Esophagus muscularis mucosa (tissue), 3 donors: ENCODE data around the gene PEAK3.

Experiments
- EP300 ChIP-seq: sonication (generic); formaldehyde crosslinking; IDR thresholded peaks from one replicate; pipeline ENCODE4 v1.6.1; 2017; ENCODE audit warnings: antibody characterized with exemption
- TF ChIP-seq, protein P1 (sequence below), 3 experiments: fragments of 200-600 bp in 2 of 3; fragments of 450-650 bp in 1 of 3; sonication (generic) in 2 of 3; IDR thresholded peaks; one replicate each; pipeline ENCODE4 v1.5.1; 2017 to 2019; ENCODE audit warnings: antibody characterized with exemption in 3 of 3, mild to moderate bottlenecking in 2 of 3, moderate library complexity in 1 of 3

DNA sequence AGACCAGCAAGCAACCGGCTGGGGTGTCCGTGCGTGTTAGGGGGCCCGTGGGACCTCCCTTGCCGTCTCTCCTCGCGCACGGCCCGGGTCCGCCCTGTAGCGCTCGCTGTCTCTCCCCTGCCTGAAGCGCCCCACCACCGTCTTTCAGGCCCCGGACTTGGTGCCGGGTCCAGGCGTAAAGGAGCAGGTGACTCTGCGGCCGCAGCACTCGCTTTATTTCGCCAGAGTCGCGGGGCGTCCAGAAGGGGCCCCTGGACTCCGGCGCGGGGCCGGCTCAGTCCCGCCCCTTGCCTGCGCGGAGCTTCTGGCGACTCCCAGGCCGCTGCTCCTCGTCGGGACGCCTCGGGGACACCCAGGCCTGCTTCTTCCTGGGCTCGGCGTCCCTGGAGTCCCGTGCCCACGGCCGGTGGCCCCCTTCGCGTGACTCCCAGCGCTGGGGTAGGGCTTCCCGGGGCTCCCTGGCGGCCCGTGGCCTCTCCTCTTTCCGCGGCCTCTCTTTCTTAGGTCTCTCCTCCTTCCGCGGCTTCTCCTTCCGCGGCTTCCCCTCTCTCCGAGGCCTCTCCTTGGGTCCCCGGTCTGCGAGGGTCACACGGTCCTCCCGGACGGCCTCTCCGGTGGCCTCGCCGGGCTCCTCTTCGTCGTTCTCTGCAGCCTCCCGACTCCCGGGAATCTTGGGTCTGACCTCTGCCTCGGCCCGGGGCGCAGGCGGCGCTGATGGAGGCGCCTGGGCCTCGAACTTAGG is 29.7 kb downstream of the PEAK3 start:
- TF ChIP-seq, protein P1, sequence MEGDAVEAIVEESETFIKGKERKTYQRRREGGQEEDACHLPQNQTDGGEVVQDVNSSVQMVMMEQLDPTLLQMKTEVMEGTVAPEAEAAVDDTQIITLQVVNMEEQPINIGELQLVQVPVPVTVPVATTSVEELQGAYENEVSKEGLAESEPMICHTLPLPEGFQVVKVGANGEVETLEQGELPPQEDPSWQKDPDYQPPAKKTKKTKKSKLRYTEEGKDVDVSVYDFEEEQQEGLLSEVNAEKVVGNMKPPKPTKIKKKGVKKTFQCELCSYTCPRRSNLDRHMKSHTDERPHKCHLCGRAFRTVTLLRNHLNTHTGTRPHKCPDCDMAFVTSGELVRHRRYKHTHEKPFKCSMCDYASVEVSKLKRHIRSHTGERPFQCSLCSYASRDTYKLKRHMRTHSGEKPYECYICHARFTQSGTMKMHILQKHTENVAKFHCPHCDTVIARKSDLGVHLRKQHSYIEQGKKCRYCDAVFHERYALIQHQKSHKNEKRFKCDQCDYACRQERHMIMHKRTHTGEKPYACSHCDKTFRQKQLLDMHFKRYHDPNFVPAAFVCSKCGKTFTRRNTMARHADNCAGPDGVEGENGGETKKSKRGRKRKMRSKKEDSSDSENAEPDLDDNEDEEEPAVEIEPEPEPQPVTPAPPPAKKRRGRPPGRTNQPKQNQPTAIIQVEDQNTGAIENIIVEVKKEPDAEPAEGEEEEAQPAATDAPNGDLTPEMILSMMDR (IDR thresholded peaks at IDR 0.05): no peak
- TF ChIP-seq EP300: no peak
